H1 (cell line): ENCODE data around the gene CIT. TPM values are rescaled to one million over a fixed set of nuclear protein-coding genes. Genes with fewer than 3 reads are reported as not detected.
A peak's percentile ranks its signal among the peaks of the same experiment; 100 is the strongest.
"Not testable (repeated sequence)": the region's sequence is repeated elsewhere in the genome, so short reads cannot be mapped to it uniquely, and the experiment has no call there.

Experiments used
- CTCF ChIA-PET: fragments of 300-600 bp; sonication (Branson Sonifier 250); formaldehyde crosslinking; loops from one replicate; lab custom pipeline; 2021; ENCODE audit not compliant: partially characterized antibody; lab: Charles Lee
- POLR2A ChIA-PET: fragments of 300-600 bp; sonication (Branson Sonifier 250); formaldehyde crosslinking; loops from one replicate; lab custom pipeline; 2021; ENCODE audit warnings: inconsistent platforms; ENCODE audit not compliant: partially characterized antibody; lab: Charles Lee
- DNase-seq, 2 experiments: peaks; one replicate each; pipeline versions ENCODE4 v3.0.0 to v3.0.0-alpha.2; 2010 to 2022; ENCODE audit warnings: low spot score in 2 of 2, low read depth in 1 of 2, mixed read lengths in 1 of 2
- FAIRE-seq: peaks from 2 replicates; lab custom pipeline; 2011; peaks lifted over from hg19 to GRCh38; lab: Jason Lieb, UNC
- H2AFZ ChIP-seq: 2 replicates; pipeline ENCODE4 v1.8.1; 2012; ENCODE audit warnings: low read length, inconsistent platforms
- H2AK5ac ChIP-seq: 2 replicates; pipeline ENCODE4 v1.6.1; 2013; ENCODE audit warnings: low read depth, low read length
- H2BK120ac ChIP-seq: replicated peaks from 2 replicates; pipeline ENCODE3; 2013; ENCODE audit warnings: low read depth, low read length, inconsistent platforms
- H2BK12ac ChIP-seq: 2 replicates; pipeline ENCODE4 v1.6.1; 2013; ENCODE audit warnings: low read depth, low read length
- H2BK15ac ChIP-seq: 2 replicates; pipeline ENCODE4 v1.6.1; 2013; ENCODE audit warnings: low read length
- H2BK20ac ChIP-seq: 2 replicates; pipeline ENCODE4 v1.6.1; 2013; ENCODE audit warnings: low read length
- H2BK5ac ChIP-seq: 2 replicates; pipeline ENCODE4 v1.6.1; 2013; ENCODE audit warnings: low read depth, low read length
- H3K14ac ChIP-seq: 2 replicates; pipeline ENCODE4 v1.6.1; 2013; ENCODE audit warnings: inconsistent platforms; ENCODE audit not compliant: insufficient read length
- H3K18ac ChIP-seq: 2 replicates; pipeline ENCODE4 v1.6.1; 2013; ENCODE audit warnings: low read length; ENCODE audit errors: extremely low read depth
- H3K23ac ChIP-seq: 2 replicates; pipeline ENCODE4 v1.6.1; 2013; ENCODE audit warnings: inconsistent platforms; ENCODE audit not compliant: insufficient read length
- H3K23me2 ChIP-seq: 2 replicates; pipeline ENCODE4 v1.6.1; 2013; ENCODE audit warnings: low read depth, low read length
- H3K27ac ChIP-seq: 2 replicates; pipeline ENCODE4 v1.6.1; 2011; ENCODE audit warnings: low read depth, low read length, inconsistent platforms
- H3K27me3 ChIP-seq, 4 experiments: replicated peaks in 1 of 4; 1 replicate in 1 of 4; 2 replicates in 3 of 4; pipeline versions ENCODE4 v1.6.1 to v1.8.1; 2011 to 2013; ENCODE audit warnings: low read length in 3 of 4, mild to moderate bottlenecking in 3 of 4, inconsistent platforms in 2 of 4, mixed read lengths in 2 of 4, moderate library complexity in 1 of 4; ENCODE audit not compliant: control insufficient read depth in 3 of 4, insufficient read depth in 3 of 4; ENCODE audit errors: extremely low read depth in 1 of 4
- H3K36me3 ChIP-seq, 4 experiments: 2 replicates each; pipeline versions ENCODE4 v1.6.1 to v1.8.1; 2011 to 2013; ENCODE audit warnings: mild to moderate bottlenecking in 4 of 4, low read length in 3 of 4, moderate library complexity in 2 of 4, control low read depth in 1 of 4, inconsistent platforms in 1 of 4; ENCODE audit not compliant: insufficient read depth in 4 of 4, control insufficient read depth in 2 of 4
- H3K4ac ChIP-seq: replicated peaks from 2 replicates; pipeline ENCODE3; 2013; ENCODE audit warnings: low read length, low read depth, mixed read lengths, inconsistent platforms; ENCODE audit not compliant: insufficient read length
- H3K4me1 ChIP-seq, 4 experiments: replicated peaks in 1 of 4; 1 replicate in 1 of 4; 2 replicates in 3 of 4; pipeline versions ENCODE4 v1.6.1 to v1.8.1; 2011 to 2013; ENCODE audit warnings: low read length in 3 of 4, inconsistent platforms in 2 of 4, mixed read lengths in 1 of 4; ENCODE audit not compliant: insufficient read depth in 4 of 4, control insufficient read depth in 3 of 4
- H3K4me2 ChIP-seq, 2 experiments: 2 replicates each; pipeline versions ENCODE4 v1.6.1 to v1.8.1; 2011 to 2013; ENCODE audit warnings: low read depth in 2 of 2, low read length in 2 of 2, control low read depth in 1 of 2, inconsistent platforms in 1 of 2, mild to moderate bottlenecking in 1 of 2; ENCODE audit not compliant: insufficient read depth in 1 of 2
- H3K4me3 ChIP-seq, 4 experiments: fragments of 200-600, 300-600 bp in 1 of 4; sonication (generic), shearing (Covaris generic), sonication (Bioruptor Twin) in 1 of 4; 2 replicates each; pipeline versions ENCODE4 v1.5.1 to v1.8.1; 2011 to 2016; ENCODE audit warnings: low read length in 4 of 4, low read depth in 3 of 4, control low read depth in 2 of 4, inconsistent platforms in 2 of 4, mild to moderate bottlenecking in 2 of 4, mixed read lengths in 1 of 4, moderate library complexity in 1 of 4; ENCODE audit not compliant: insufficient read depth in 2 of 4; ENCODE audit errors: extremely low read depth in 1 of 4
- H3K56ac ChIP-seq: replicated peaks from 2 replicates; pipeline ENCODE3; 2013; ENCODE audit warnings: low read depth, mild to moderate bottlenecking, mixed read lengths, low read length, inconsistent platforms; ENCODE audit not compliant: insufficient read length
- H3K79me1 ChIP-seq: 2 replicates; pipeline ENCODE4 v1.6.1; 2013; ENCODE audit warnings: low read depth, low read length, control low read depth
- H3K79me2 ChIP-seq, 2 experiments: 2 replicates each; pipeline versions ENCODE4 v1.6.1 to v1.8.1; 2012 to 2013; ENCODE audit warnings: low read length in 2 of 2, mild to moderate bottlenecking in 2 of 2, inconsistent platforms in 1 of 2; ENCODE audit not compliant: insufficient read depth in 2 of 2, control insufficient read depth in 1 of 2
- H3K9ac ChIP-seq, 4 experiments: replicated peaks in 1 of 4; 1 replicate in 1 of 4; 2 replicates in 3 of 4; pipeline versions ENCODE4 v1.6.1 to v1.8.1; 2011 to 2013; ENCODE audit warnings: low read depth in 3 of 4, low read length in 3 of 4, control low read depth in 2 of 4, mild to moderate bottlenecking in 2 of 4, moderate library complexity in 2 of 4, inconsistent platforms in 1 of 4; ENCODE audit errors: extremely low read depth in 1 of 4
- H3K9me3 ChIP-seq, 2 experiments: 2 replicates each; pipeline versions ENCODE4 v1.6.1 to v1.8.1; 2012 to 2013; ENCODE audit warnings: mild to moderate bottlenecking in 2 of 2, moderate library complexity in 2 of 2, control low read depth in 1 of 2, inconsistent platforms in 1 of 2, low read depth in 1 of 2, low read length in 1 of 2, mixed read lengths in 1 of 2; ENCODE audit not compliant: insufficient read depth in 2 of 2
- H4K20me1 ChIP-seq, 2 experiments: replicated peaks in 1 of 2; 2 replicates each; pipeline versions ENCODE3 to v1.8.1; 2011 to 2013; ENCODE audit warnings: inconsistent platforms in 2 of 2, low read length in 2 of 2, mild to moderate bottlenecking in 1 of 2; ENCODE audit not compliant: insufficient read depth in 2 of 2, control insufficient read depth in 1 of 2
- H4K5ac ChIP-seq: 2 replicates; pipeline ENCODE4 v1.6.1; 2013; ENCODE audit warnings: low read length, low read depth, mixed read lengths, inconsistent platforms; ENCODE audit not compliant: insufficient read length
- H4K8ac ChIP-seq: 2 replicates; pipeline ENCODE4 v1.8.0; 2013; ENCODE audit warnings: mild to moderate bottlenecking, moderate library complexity, low read length, inconsistent platforms; ENCODE audit not compliant: insufficient read depth; ENCODE audit errors: extremely low read depth
- H4K91ac ChIP-seq: replicated peaks from 2 replicates; pipeline ENCODE3; 2013; ENCODE audit warnings: low read length, mixed read lengths, inconsistent platforms; ENCODE audit not compliant: insufficient read length
- CEBPB ChIP-seq: IDR thresholded peaks from 2 replicates; pipeline ENCODE4 v1.6.1; 2012; ENCODE audit warnings: low read depth, low read length
- WGBS, 2 experiments: shearing (Covaris generic) in 1 of 2; methylation state at CpG; one replicate each; pipeline versions ENCODE4 v1.1.6 to v1.1.7; 2013 to 2015; ENCODE audit warnings: low lambda C conversion rate in 2 of 2, mixed read lengths in 2 of 2, inconsistent platforms in 1 of 2, low coverage in 1 of 2, missing lambda C conversion rate in 1 of 2; ENCODE audit not compliant: insufficient replicate concordance in 2 of 2, insufficient coverage in 1 of 2, insufficient read length in 1 of 2; ENCODE audit errors: extremely low coverage in 1 of 2, missing lambda C conversion rate in 1 of 2; 5-methylcytosine and 5-hydroxymethylcytosine counted together
- polyA plus RNA-seq, 7 experiments: library from polyadenylated mRNA; depleted of rRNA in 3 of 7; stranded (reverse) in 5 of 7; unstranded in 2 of 7; fragments of >200 nt in 5 of 7; fragments of 200-250 nt in 2 of 7; gene quantifications; 1 replicate in 5 of 7; 2 replicates in 1 of 7; 4 replicates in 1 of 7; pipeline versions ENCODE4 v1.2.1 to v1.2.3, GENCODE V29; 2011 to 2013; ENCODE audit warnings: missing spikeins in 2 of 7, mixed read lengths in 2 of 7
- total RNA-seq: library from RNA; stranded (reverse); fragmentation: NEBNext Ultra II Directional; extraction: Animal tissue kit (Norgen Biotek cat#: 25700); gene quantifications from 2 replicates; pipeline ENCODE4 v1.2.1, GENCODE V29; 2021

CIT gene
- total and polyA plus RNA-seq, 2 of the 8 experiments (the other 6 are each of a cell fraction or from before 2014, with no cell fraction given) = 17.1 to 60.9 TPM

- POLR2A ChIA-PET = interaction anchor here (0.9 to 1.4 kb wide), 3 partner anchors 13 to 26 kb away, joined by 3 read pairs; no protein-coding TSS in a partner anchor
- WGBS, 2 experiments = 87% methylated on average over 4 of the region's 4 CpGs; no CpG with 5 or more reads in 1 of the 2 experiments
- H3K79me1 ChIP-seq = not testable (repeated sequence)
- 0 out of 2 replicates have a peak, but pooled peaks have one; percentile 7 for TF ChIP-seq CEBPB
- TF ChIP-seq, all 59 proteins: peak for 1; not testable (repeated sequence) for 58
- H3K79me2 ChIP-seq, H4K20me1 ChIP-seq, H3K9ac ChIP-seq, H3K4me1 ChIP-seq, H2AFZ ChIP-seq, H2BK12ac ChIP-seq, H4K91ac ChIP-seq, H2BK20ac ChIP-seq, H3K27me3 ChIP-seq, H3K9me3 ChIP-seq, H2BK15ac ChIP-seq, H3K27ac ChIP-seq, FAIRE-seq, H2BK120ac ChIP-seq, H3K36me3 ChIP-seq, H3K23ac ChIP-seq, H3K14ac ChIP-seq, H3K4me3 ChIP-seq, H3K23me2 ChIP-seq, H3K4me2 ChIP-seq, H2BK5ac ChIP-seq, H4K5ac ChIP-seq, H3K18ac ChIP-seq, H2AK5ac ChIP-seq, H3K56ac ChIP-seq, H4K8ac ChIP-seq, H3K4ac ChIP-seq, DNase-seq: not testable (repeated sequence)
- CTCF ChIA-PET = interaction anchor here (0.6 kb wide), 2 partner anchors 9 to 333 kb away, joined by 3 read pairs; no protein-coding TSS in a partner anchor
Observed at GRCh38 chr12:119883791-119884190, 6.7 kb upstream of the CIT start.
